Left kidney (tissue), 2 donors: ENCODE measurements around the gene ETV5. TPM values are rescaled to one million over a fixed set of nuclear protein-coding genes. Genes with fewer than 3 reads are reported as not detected.

ENCODE experiments used
- DNase-seq: peaks from one replicate; pipeline ENCODE4 v3.0.0-alpha.2; 2013
- polyA plus RNA-seq: library from polyadenylated mRNA; unstranded; fragments of 120-200 nt; gene quantifications from one replicate; pipeline ENCODE4 v1.2.1, GENCODE V29; 2013; ENCODE audit not compliant: insufficient read length

ETV5 gene
- polyA plus RNA-seq, 1 donor = 30.4 TPM

GRCh38 chr3:186097317-186097662, 11.6 kb downstream of the ETV5 start:
- DNase-seq = no peak

- no peak for DNase-seq
Measured at GRCh38 chr3:186096290-186096689, 12.6 kb downstream of the ETV5 start.

GRCh38 chr3:186095561-186096081, 13.3 kb downstream of the ETV5 start:
- DNase-seq = no peak

GRCh38 chr3:186094696-186095425, 14.0 kb downstream of the ETV5 start:
- DNase-seq = no peak

- DNase-seq = no peak
Measured at GRCh38 chr3:186094271-186094670, 14.6 kb downstream of the ETV5 start.

- DNase-seq = no peak
Measured at GRCh38 chr3:186093271-186093900, 15.5 kb downstream of the ETV5 start.

- DNase-seq = no peak
Measured at GRCh38 chr3:186092360-186093070, 16.4 kb downstream of the ETV5 start.

GRCh38 chr3:186090901-186091300, 18.0 kb downstream of the ETV5 start:
- DNase-seq = no peak

GRCh38 chr3:186088335-186088734, 20.6 kb downstream of the ETV5 start:
- no peak for DNase-seq

GRCh38 chr3:186084264-186084663, 24.6 kb downstream of the ETV5 start:
- no peak for DNase-seq

- no peak for DNase-seq
Measured at GRCh38 chr3:186083746-186084145, 25.1 kb downstream of the ETV5 start.

GRCh38 chr3:186082150-186082549, 26.7 kb downstream of the ETV5 start:
- no peak for DNase-seq

GRCh38 chr3:186081678-186082077, 27.2 kb downstream of the ETV5 start:
- no peak for DNase-seq

GRCh38 chr3:186080849-186081438, 27.9 kb downstream of the ETV5 start:
- no peak for DNase-seq

GRCh38 chr3:186079925-186080324, 29.0 kb downstream of the ETV5 start:
- no peak for DNase-seq

- no peak for DNase-seq
Measured at GRCh38 chr3:186077466-186077865, 31.4 kb downstream of the ETV5 start.

- DNase-seq = no peak
Measured at GRCh38 chr3:186075931-186076567, 32.8 kb downstream of the ETV5 start.

- DNase-seq = no peak
Measured at GRCh38 chr3:186075489-186075888, 33.4 kb downstream of the ETV5 start.

GRCh38 chr3:186073641-186074040, 35.2 kb downstream of the ETV5 start:
- DNase-seq = no peak

- no peak for DNase-seq
Measured at GRCh38 chr3:186070996-186071395, 37.9 kb downstream of the ETV5 start.

- DNase-seq = no peak
Measured at GRCh38 chr3:186070550-186070949, 38.3 kb downstream of the ETV5 start.

GRCh38 chr3:186070133-186070532, 38.8 kb downstream of the ETV5 start:
- DNase-seq = no peak
